Measurements from ENCODE around the gene KERA.

Gene KERA

GRCh38 chr12:91009319-91009950 is 48.4 kb downstream of the KERA start:
- DNase-seq (ENCODE audit: low spot score) = no peak

DNA sequence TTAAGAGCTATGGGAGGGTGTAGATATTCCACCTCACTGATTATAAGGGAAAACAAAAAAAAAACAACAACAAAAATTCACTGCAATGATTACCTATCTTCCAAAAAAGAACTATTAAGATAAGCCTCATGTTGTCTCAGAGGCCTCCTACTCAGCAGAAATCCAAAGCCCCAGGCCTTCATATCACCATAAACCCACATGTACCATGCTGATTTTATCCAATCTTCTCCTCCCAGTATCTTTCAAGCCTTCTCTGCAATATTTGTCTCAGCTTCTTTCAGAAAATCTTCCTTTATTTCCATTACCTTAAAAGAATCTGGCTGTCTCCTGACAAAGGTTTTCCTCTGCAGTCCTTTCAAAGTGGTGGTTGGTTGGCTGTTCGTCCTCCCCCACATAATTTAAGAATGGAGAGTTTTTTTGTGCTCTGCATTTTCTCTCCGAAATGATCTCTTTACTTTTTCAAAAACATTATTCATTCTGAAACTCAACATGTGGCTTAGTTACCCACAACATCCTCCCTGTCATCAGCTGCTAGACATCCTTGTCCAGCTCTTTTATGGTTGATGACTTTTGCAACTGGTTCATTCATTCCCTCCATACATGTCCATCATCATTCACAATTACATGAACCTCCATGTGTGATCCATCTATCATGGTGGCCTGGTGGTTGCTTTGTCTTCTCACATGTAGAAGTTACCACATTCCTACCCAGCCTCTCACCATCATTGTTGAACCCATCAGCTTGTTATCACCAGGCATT is 50.1 kb downstream of the KERA start:
- no peak for DNase-seq (ENCODE audit: low spot score)

- DNase-seq (ENCODE audit: low spot score) = no peak
These were observed 53.0 kb downstream of the KERA start, which contains the start of gene EPYC for GRCh38 chr12:91004872-91005271. Gene EPYC, minus strand, starts transcription at chr12:91004972. Its CDS starts 2,407 bp downstream, at chr12:91002565.

DNA sequence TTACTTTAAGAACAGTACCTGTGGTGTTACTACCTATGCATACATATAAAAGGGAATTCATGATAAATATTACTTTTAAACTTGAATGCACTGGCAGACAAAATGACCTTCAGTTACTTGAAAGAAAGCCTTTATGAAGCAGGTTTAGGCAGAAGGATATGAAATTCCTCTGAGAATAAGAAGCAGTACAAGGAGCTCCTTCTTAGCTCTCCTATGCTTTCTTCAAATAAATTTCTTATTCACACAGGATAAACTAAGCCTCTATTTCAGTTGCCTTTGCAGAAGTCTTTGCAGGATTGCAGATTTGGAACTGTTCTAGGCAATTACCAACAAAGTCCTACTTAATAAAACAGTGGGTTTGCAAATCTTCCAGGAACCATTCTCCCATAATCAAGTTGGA is 54.1 kb downstream of the KERA start:
- DNase-seq (ENCODE audit: low spot score) = no peak

- no peak for DNase-seq (ENCODE audit: low spot score)
These were observed 56.5 kb downstream of the KERA start for GRCh38 chr12:91001306-91001705.

All from cerebellar cortex (tissue), 1 donor.